ENCODE results near the gene COL8A1. TPM values are rescaled to one million over a fixed set of nuclear protein-coding genes. Genes with fewer than 3 reads are reported as not detected.
"Not testable (repeated sequence)": the region's sequence is repeated elsewhere in the genome, so short reads cannot be mapped to it uniquely, and the experiment has no call there.

Gene COL8A1
- total RNA-seq (ENCODE audit: unreplicated experiment) = 5.6 TPM
- long read RNA-seq, partial matches to known transcripts = 1 of 4 reads
- long read RNA-seq, other reads (novel, unspliced or antisense) = 2 of 4 reads

DNA sequence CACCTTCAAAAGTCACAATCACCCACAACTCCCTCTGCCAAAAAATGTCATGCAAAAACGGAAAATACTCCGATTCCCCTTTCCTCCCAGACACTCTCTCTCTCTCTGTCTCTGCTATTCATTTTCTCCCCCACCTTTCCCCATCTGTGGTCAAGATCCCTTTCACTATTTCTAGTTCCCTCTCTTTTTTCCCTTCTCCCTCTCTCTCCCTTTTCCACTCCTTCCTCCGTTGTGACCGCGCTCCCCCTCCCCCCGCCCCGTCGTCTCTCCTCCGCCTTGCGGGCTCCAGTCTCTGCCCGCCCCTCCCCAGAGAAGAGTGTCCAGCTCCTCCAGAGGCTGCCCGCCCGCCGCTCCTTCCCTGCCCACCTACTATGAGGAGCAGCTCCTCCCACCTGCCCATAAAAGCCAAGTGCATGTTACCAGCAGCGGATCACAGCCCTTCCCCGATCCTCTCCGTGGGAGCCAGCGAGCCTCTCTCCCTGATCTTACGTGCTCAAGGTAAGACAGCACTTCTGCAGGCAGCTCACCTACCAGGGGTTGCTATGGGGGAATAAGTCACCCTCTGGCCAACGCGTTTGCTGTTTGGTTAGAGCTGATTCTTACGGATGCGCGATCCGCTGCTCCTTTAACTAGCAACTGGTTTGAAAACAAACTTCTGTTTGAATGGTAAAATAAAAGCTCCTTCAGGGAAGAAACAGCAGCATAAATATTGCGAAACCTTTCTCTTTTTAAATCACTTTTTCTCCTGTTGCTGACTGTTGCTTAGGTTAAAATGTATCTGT is at the start of gene COL8A1:
Gene COL8A1 (plus strand): TSS at position 428 of the 782 bp plus-strand sequence. CDS start 152,089 bp downstream, outside the sequence.
- TF ChIP-seq, protein P1, sequence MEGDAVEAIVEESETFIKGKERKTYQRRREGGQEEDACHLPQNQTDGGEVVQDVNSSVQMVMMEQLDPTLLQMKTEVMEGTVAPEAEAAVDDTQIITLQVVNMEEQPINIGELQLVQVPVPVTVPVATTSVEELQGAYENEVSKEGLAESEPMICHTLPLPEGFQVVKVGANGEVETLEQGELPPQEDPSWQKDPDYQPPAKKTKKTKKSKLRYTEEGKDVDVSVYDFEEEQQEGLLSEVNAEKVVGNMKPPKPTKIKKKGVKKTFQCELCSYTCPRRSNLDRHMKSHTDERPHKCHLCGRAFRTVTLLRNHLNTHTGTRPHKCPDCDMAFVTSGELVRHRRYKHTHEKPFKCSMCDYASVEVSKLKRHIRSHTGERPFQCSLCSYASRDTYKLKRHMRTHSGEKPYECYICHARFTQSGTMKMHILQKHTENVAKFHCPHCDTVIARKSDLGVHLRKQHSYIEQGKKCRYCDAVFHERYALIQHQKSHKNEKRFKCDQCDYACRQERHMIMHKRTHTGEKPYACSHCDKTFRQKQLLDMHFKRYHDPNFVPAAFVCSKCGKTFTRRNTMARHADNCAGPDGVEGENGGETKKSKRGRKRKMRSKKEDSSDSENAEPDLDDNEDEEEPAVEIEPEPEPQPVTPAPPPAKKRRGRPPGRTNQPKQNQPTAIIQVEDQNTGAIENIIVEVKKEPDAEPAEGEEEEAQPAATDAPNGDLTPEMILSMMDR (IDR thresholded peaks at IDR 0.05; ENCODE audit: unreplicated experiment) = no peak
- no peak within 1 kb of the TSS for H3K27ac Mint-ChIP-seq (ENCODE audit: unreplicated experiment)
- H3K4me3 Mint-ChIP-seq (ENCODE audit: unreplicated experiment) = peak within 1 kb of the TSS; percentile 95
- no peaks in the 10 kb centered on the region for H3K36me3 Mint-ChIP-seq (ENCODE audit: low read depth, unreplicated experiment)
- DNase-seq (ENCODE audit: low spot score) = peak; percentile 28
- no peaks in the 10 kb centered on the region for H3K9me3 Mint-ChIP-seq (ENCODE audit: unreplicated experiment)
- H3K4me1 Mint-ChIP-seq (ENCODE audit: unreplicated experiment) = peaks cover 12% of the 10 kb centered on the region
- H3K27me3 Mint-ChIP-seq (ENCODE audit: unreplicated experiment) = peaks cover 4% of the 10 kb centered on the region

DNA sequence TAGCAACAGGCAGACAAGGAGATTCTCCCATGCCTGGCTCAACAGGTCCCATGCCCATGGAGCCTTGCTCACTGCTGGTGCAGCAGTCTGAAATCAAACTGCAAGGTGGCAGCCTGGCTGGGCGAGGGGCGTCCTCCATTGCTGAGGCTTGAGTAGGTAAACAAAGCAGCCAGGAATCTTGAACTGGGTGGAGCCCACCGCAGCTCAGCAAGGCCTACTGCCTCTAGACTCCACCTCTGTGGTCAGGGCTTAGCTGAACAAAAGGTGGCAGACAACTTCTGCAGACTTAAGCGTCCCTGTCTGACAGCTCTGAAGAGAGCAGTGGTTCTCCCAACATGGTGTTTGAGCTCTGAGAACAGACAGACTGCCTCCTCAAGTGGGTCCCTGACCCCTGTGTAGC is 49.2 kb upstream of the COL8A1 start:
- not testable (repeated sequence) for H3K27me3 Mint-ChIP-seq (ENCODE audit: unreplicated experiment); H3K27ac Mint-ChIP-seq (ENCODE audit: unreplicated experiment); H3K4me1 Mint-ChIP-seq (ENCODE audit: unreplicated experiment); H3K9me3 Mint-ChIP-seq (ENCODE audit: unreplicated experiment); DNase-seq (ENCODE audit: low spot score); H3K4me3 Mint-ChIP-seq (ENCODE audit: unreplicated experiment); H3K36me3 Mint-ChIP-seq (ENCODE audit: low read depth, unreplicated experiment)

DNA sequence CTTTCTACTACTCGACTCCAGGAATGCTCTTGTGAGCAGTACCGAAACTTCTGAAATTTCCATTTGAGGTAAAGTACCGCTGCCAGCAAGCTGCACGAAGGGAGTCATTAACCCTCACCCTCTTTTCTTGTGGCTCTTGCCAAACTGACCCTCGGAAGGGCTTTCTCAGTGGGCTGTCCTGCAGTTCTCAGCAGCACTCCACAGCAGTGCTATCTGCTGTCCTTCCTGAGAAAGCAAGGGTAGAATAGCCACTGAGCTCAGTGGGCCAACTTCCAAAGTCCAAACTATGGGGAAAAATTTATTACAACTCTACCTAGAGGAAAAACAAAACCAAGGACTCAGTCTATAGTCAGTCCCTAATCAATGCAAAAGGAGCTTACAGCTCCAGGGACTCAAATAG is 38.5 kb upstream of the COL8A1 start:
- Mint-ChIP-seq H3K9me3 (ENCODE audit: unreplicated experiment) (no peaks in the 10 kb centered on the region), H3K36me3 (ENCODE audit: low read depth, unreplicated experiment) (no peaks in the 10 kb centered on the region), H3K27me3 (ENCODE audit: unreplicated experiment) (peaks cover 1% of the 10 kb centered on the region), H3K4me1 (ENCODE audit: unreplicated experiment) (no peaks in the 10 kb centered on the region), H3K4me3 (ENCODE audit: unreplicated experiment) (no peak overlapping the region), H3K27ac (ENCODE audit: unreplicated experiment) (no peak overlapping the region)
- no peak for DNase-seq (ENCODE audit: low spot score)
- TF ChIP-seq, protein P1 (IDR thresholded peaks at IDR 0.05; ENCODE audit: unreplicated experiment) = no peak

DNA sequence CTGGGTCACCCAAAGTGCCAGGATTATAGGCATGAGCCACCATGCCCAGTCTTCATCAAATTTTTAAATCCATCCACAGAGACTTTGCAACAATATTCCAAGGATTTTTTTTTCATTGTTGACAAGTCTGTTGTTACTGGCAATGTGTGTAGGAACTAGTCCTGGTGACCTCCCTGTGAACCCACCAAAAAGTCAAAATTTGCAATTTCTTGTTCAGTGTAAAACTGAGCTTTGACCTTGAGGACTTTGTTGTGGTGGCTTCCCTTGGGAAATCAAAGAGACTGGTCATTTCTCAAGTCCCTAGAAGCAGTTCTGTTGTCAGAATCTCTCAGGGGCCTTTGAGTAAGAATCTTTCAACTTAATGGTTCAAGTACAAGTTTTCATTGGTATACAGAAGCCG is 36.9 kb upstream of the COL8A1 start:
- no peaks in the 10 kb centered on the region for H3K36me3 Mint-ChIP-seq (ENCODE audit: low read depth, unreplicated experiment)
- H3K4me3 Mint-ChIP-seq (ENCODE audit: unreplicated experiment) = no peak overlapping the region
- H3K4me1 Mint-ChIP-seq (ENCODE audit: unreplicated experiment) = no peaks in the 10 kb centered on the region
- peaks cover 1% of the 10 kb centered on the region for H3K27me3 Mint-ChIP-seq (ENCODE audit: unreplicated experiment)
- no peaks in the 10 kb centered on the region for H3K9me3 Mint-ChIP-seq (ENCODE audit: unreplicated experiment)
- TF ChIP-seq, protein P1 (IDR thresholded peaks at IDR 0.05; ENCODE audit: unreplicated experiment) = no peak
- no peak for DNase-seq (ENCODE audit: low spot score)
- no peak overlapping the region for H3K27ac Mint-ChIP-seq (ENCODE audit: unreplicated experiment)

DNA sequence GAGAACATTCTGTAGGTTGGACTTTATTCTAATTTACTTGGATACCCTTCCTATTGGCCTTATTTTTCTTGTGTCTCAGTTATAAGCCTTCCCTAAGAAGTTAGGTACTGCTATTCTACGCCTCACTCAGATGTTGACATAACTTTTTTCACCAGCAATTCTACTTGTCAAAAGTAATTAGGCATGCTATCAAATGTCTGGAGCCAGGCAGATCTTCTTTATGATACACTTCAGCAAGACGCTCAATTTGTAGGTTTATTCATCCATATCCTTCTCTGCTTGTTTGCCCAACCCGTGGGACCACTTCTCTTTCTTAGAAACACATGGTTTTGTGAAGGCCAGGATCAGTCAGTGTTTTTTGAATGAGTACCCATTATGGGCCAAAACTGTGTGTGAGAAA is 36.2 kb upstream of the COL8A1 start:
- DNase-seq (ENCODE audit: low spot score) = no peak
- H3K4me1 Mint-ChIP-seq (ENCODE audit: unreplicated experiment) = no peaks in the 10 kb centered on the region
- peaks cover 1% of the 10 kb centered on the region for H3K27me3 Mint-ChIP-seq (ENCODE audit: unreplicated experiment)
- no peak overlapping the region for H3K27ac Mint-ChIP-seq (ENCODE audit: unreplicated experiment)
- H3K9me3 Mint-ChIP-seq (ENCODE audit: unreplicated experiment) = no peaks in the 10 kb centered on the region
- H3K36me3 Mint-ChIP-seq (ENCODE audit: low read depth, unreplicated experiment) = no peaks in the 10 kb centered on the region
- H3K4me3 Mint-ChIP-seq (ENCODE audit: unreplicated experiment) = no peak overlapping the region
- TF ChIP-seq, protein P1 (IDR thresholded peaks at IDR 0.05; ENCODE audit: unreplicated experiment) = no peak

Data from endothelial cell (in vitro differentiated cells).